Stimulated activated CD4-positive, alpha-beta T cell treated with anti-CD3 and anti-CD28 coated beads, TNF-alpha, amount 100 ng/mL, for 4 hours (primary cell): ENCODE measurements around the gene IMMP2L.
"Not testable (repeated sequence)": the region's sequence is repeated elsewhere in the genome, so short reads cannot be mapped to it uniquely, and the experiment has no call there.

Experiments used
- DNase-seq, 3 experiments: peaks; one replicate each; pipeline ENCODE4 v3.0.0-alpha.2; 2020; ENCODE audit warnings: low read depth in 3 of 3

Gene IMMP2L

GRCh38 chr7:111460695-111461094 lies 101.6 kb downstream of the IMMP2L start:
- no peak for DNase-seq

- no peak for DNase-seq
Measured at GRCh38 chr7:111459757-111460280, 102.5 kb downstream of the IMMP2L start.

- no peak for DNase-seq
Measured at GRCh38 chr7:111459065-111459756, 103.1 kb downstream of the IMMP2L start.

GRCh38 chr7:111450705-111451104 lies 111.6 kb downstream of the IMMP2L start:
- DNase-seq, result not testable (repeated sequence)

GRCh38 chr7:111447502-111447901 lies 114.8 kb downstream of the IMMP2L start:
- DNase-seq, result not testable (repeated sequence)

GRCh38 chr7:111439977-111440376 lies 122.3 kb downstream of the IMMP2L start:
- no peak for DNase-seq

GRCh38 chr7:111438369-111439289 lies 123.7 kb downstream of the IMMP2L start:
- DNase-seq, result no peak

- no peak for DNase-seq
Measured at GRCh38 chr7:111437736-111438135, 124.6 kb downstream of the IMMP2L start.

- no peak for DNase-seq
Measured at GRCh38 chr7:111436608-111437007, 125.7 kb downstream of the IMMP2L start.

GRCh38 chr7:111433426-111433825 lies 128.9 kb downstream of the IMMP2L start:
- DNase-seq, result no peak

- DNase-seq, result no peak
Measured at GRCh38 chr7:111429781-111430180, 132.5 kb downstream of the IMMP2L start.

- no peak for DNase-seq
Measured at GRCh38 chr7:111424768-111425167, 137.5 kb downstream of the IMMP2L start.

- no peak for DNase-seq
Measured at GRCh38 chr7:111414374-111414773, 147.9 kb downstream of the IMMP2L start.

GRCh38 chr7:111413739-111414138 lies 148.6 kb downstream of the IMMP2L start:
- DNase-seq, result no peak

GRCh38 chr7:111410899-111411298 lies 151.4 kb downstream of the IMMP2L start:
- no peak for DNase-seq

GRCh38 chr7:111409714-111410422 lies 152.4 kb downstream of the IMMP2L start:
- no peak for DNase-seq

- no peak for DNase-seq
Measured at GRCh38 chr7:111408724-111409123, 153.6 kb downstream of the IMMP2L start.

- no peak for DNase-seq
Measured at GRCh38 chr7:111407258-111407657, 155.0 kb downstream of the IMMP2L start.

- no peak for DNase-seq
Measured at GRCh38 chr7:111405621-111406020, 156.7 kb downstream of the IMMP2L start.

- no peak for DNase-seq
Measured at GRCh38 chr7:111401516-111401915, 160.8 kb downstream of the IMMP2L start.

- no peak for DNase-seq
Measured at GRCh38 chr7:111400088-111400487, 162.2 kb downstream of the IMMP2L start.

GRCh38 chr7:111394891-111395290 lies 167.4 kb downstream of the IMMP2L start:
- DNase-seq, result no peak
